MM.1S (cell line): ENCODE measurements around the gene RAMP1.

ENCODE experiments used
- DNase-seq: peaks from one replicate; pipeline ENCODE4 v3.0.0-alpha.2; 2015
- H2AFZ ChIP-seq: fragments of 300-600 bp; sonication (generic); 2 replicates; pipeline ENCODE4 v1.6.0; 2016; ENCODE audit warnings: antibody characterized with exemption, low read length
- H3F3A ChIP-seq: fragments of 300-600 bp; sonication (generic); 2 replicates; pipeline ENCODE4 v1.6.1; 2016; ENCODE audit warnings: mild to moderate bottlenecking, antibody characterized with exemption, low read length, moderate library complexity, mixed read lengths; ENCODE audit not compliant: insufficient read depth
- H3K27ac ChIP-seq: fragments of 300-600 bp; sonication (generic); 2 replicates; pipeline ENCODE4 v1.5.1; 2016; ENCODE audit warnings: mild to moderate bottlenecking, low read length
- H3K27me3 ChIP-seq: fragments of 300-600 bp; sonication (generic); replicated peaks from 2 replicates; pipeline ENCODE4 v1.6.0; 2016; ENCODE audit warnings: low read length; ENCODE audit not compliant: insufficient read depth
- H3K36me3 ChIP-seq: fragments of 300-600 bp; sonication (generic); replicated peaks from 2 replicates; pipeline ENCODE4 v1.6.1; 2016; ENCODE audit warnings: mild to moderate bottlenecking, low read length, mixed read lengths; ENCODE audit not compliant: insufficient read depth
- H3K4me1 ChIP-seq: fragments of 300-600 bp; sonication (generic); 2 replicates; pipeline ENCODE4 v1.6.1; 2016; ENCODE audit warnings: low read length, mixed read lengths
- H3K4me2 ChIP-seq: fragments of 300-600 bp; sonication (generic); 2 replicates; pipeline ENCODE4 v1.6.0; 2016; ENCODE audit warnings: low read depth, low read length
- H3K4me3 ChIP-seq: fragments of 300-600 bp; sonication (generic); 2 replicates; pipeline ENCODE4 v1.5.1; 2016; ENCODE audit warnings: low read length, mixed read lengths
- H3K79me2 ChIP-seq: fragments of 300-600 bp; sonication (generic); 2 replicates; pipeline ENCODE4 v1.6.1; 2016; ENCODE audit warnings: mixed run types, low read length, mixed read lengths
- H3K9ac ChIP-seq: fragments of 300-600 bp; sonication (generic); 2 replicates; pipeline ENCODE4 v1.6.1; 2016; ENCODE audit warnings: low read length, mixed read lengths
- H3K9me2 ChIP-seq: fragments of 300-600 bp; sonication (generic); replicated peaks from 2 replicates; pipeline ENCODE4 v1.6.1; 2016; ENCODE audit warnings: mild to moderate bottlenecking, low read length, mixed read lengths; ENCODE audit not compliant: insufficient read depth
- H3K9me3 ChIP-seq: fragments of 300-600 bp; sonication (generic); replicated peaks from 2 replicates; pipeline ENCODE4 v1.6.1; 2016; ENCODE audit warnings: mild to moderate bottlenecking, low read length, mixed read lengths; ENCODE audit not compliant: insufficient read depth
- H4K20me1 ChIP-seq: fragments of 300-600 bp; sonication (generic); 2 replicates; pipeline ENCODE4 v1.6.1; 2016; ENCODE audit warnings: mild to moderate bottlenecking, low read length, moderate library complexity, mixed read lengths; ENCODE audit not compliant: insufficient read depth
- CTCF ChIP-seq: fragments of 300-600 bp; sonication (generic); IDR thresholded peaks from 2 replicates; pipeline ENCODE4 v1.5.1; 2016; ENCODE audit warnings: antibody characterized with exemption, low read length, mixed read lengths
- EZH2 ChIP-seq: fragments of 300-600 bp; sonication (generic); optimal IDR thresholded peaks from 2 replicates; pipeline ENCODE3; 2017; ENCODE audit warnings: low read depth, mild to moderate bottlenecking, antibody characterized with exemption, low read length, mixed read lengths
- EZH2phosphoT487 ChIP-seq: fragments of 300-600 bp; sonication (generic); IDR thresholded peaks from 2 replicates; pipeline ENCODE4 v1.6.1; 2018; ENCODE audit warnings: antibody characterized with exemption, low read length

The RAMP1 gene

GRCh38 chr2:237927135-237927534 lies 67.7 kb downstream of the RAMP1 start:
- Histone ChIP-seq H3K27me3 (no peaks in the 10 kb centered on the region), H3K9me3 (no peaks in the 10 kb centered on the region), H3K79me2 (no peaks in the 10 kb centered on the region)

GRCh38 chr2:237927986-237928385 lies 68.6 kb downstream of the RAMP1 start:
- no peak overlapping the region for H3K4me2 ChIP-seq

More at GRCh38 chr2:237927135-237927534, 67.7 kb downstream of the RAMP1 start:
- Histone ChIP-seq H3K4me3 (no peak overlapping the region), H3K27ac (no peak overlapping the region), H3K36me3 (no peaks in the 10 kb centered on the region), H3F3A (peaks cover 20% of the 10 kb centered on the region), H2AFZ (no peak overlapping the region), H3K4me1 (peaks cover 26% of the 10 kb centered on the region), H3K9ac (no peak overlapping the region), H3K9me2 (no peaks in the 10 kb centered on the region), H4K20me1 (no peaks in the 10 kb centered on the region), H3K4me2 (no peak overlapping the region)
- no peak for TF ChIP-seq CTCF
- no peak for TF ChIP-seq EZH2phosphoT487
- no peak for TF ChIP-seq EZH2
- no peak for DNase-seq

GRCh38 chr2:237929979-237930378 lies 70.6 kb downstream of the RAMP1 start:
- peaks cover 14% of the 10 kb centered on the region for H3F3A ChIP-seq
- no peak for DNase-seq
- no peak overlapping the region for H3K27ac ChIP-seq
- H3K9me2 ChIP-seq, result no peaks in the 10 kb centered on the region
- H2AFZ ChIP-seq, result no peak overlapping the region
- H3K9me3 ChIP-seq, result no peaks in the 10 kb centered on the region
- no peaks in the 10 kb centered on the region for H4K20me1 ChIP-seq
- no peaks in the 10 kb centered on the region for H3K36me3 ChIP-seq
- no peak overlapping the region for H3K4me3 ChIP-seq
- no peak overlapping the region for H3K9ac ChIP-seq
- no peaks in the 10 kb centered on the region for H3K27me3 ChIP-seq
- H3K4me1 ChIP-seq, result peaks cover 11% of the 10 kb centered on the region
- H3K4me2 ChIP-seq, result no peak overlapping the region
- TF ChIP-seq EZH2phosphoT487 (no peak), EZH2 (no peak)
- no peaks in the 10 kb centered on the region for H3K79me2 ChIP-seq

More at GRCh38 chr2:237927986-237928385, 68.6 kb downstream of the RAMP1 start:
- Histone ChIP-seq H3K27ac (no peak overlapping the region), H3K9me2 (no peaks in the 10 kb centered on the region), H3K27me3 (no peaks in the 10 kb centered on the region), H4K20me1 (no peaks in the 10 kb centered on the region), H3K9ac (no peak overlapping the region), H2AFZ (no peak overlapping the region), H3K4me3 (no peak overlapping the region), H3F3A (peaks cover 18% of the 10 kb centered on the region), H3K9me3 (no peaks in the 10 kb centered on the region), H3K36me3 (no peaks in the 10 kb centered on the region), H3K79me2 (no peaks in the 10 kb centered on the region), H3K4me1 (peaks cover 21% of the 10 kb centered on the region)
- DNase-seq, result no peak
- TF ChIP-seq CTCF (no peak), EZH2 (no peak), EZH2phosphoT487 (no peak)

- no peak for TF ChIP-seq CTCF
- peaks cover 3% of the 10 kb centered on the region; the same call in 1 of the 2 replicates for H3K4me1 ChIP-seq
- no peak overlapping the region for H3K9ac ChIP-seq
- H3K27me3 ChIP-seq, result no peaks in the 10 kb centered on the region
- no peak overlapping the region for H2AFZ ChIP-seq
- peaks cover 5% of the 10 kb centered on the region for H3F3A ChIP-seq
- no peaks in the 10 kb centered on the region for H4K20me1 ChIP-seq
- no peak overlapping the region for H3K4me3 ChIP-seq
- H3K36me3 ChIP-seq, result no peaks in the 10 kb centered on the region
- H3K27ac ChIP-seq, result no peak overlapping the region; the same call in 1 of the 2 replicates
- H3K4me2 ChIP-seq, result no peak overlapping the region
- DNase-seq, result no peak
- no peaks in the 10 kb centered on the region for H3K9me3 ChIP-seq
- H3K9me2 ChIP-seq, result no peaks in the 10 kb centered on the region
- no peaks in the 10 kb centered on the region for H3K79me2 ChIP-seq
These were observed 71.8 kb downstream of the RAMP1 start for GRCh38 chr2:237931205-237931721.
